Measurements from ENCODE around the gene LAS1L.

- TF ChIP-seq YY1 (IDR thresholded peaks at IDR 0.05; ENCODE audit: insufficient read depth, insufficient read length) = no peak
- no peak for TF ChIP-seq ZNF274 (IDR thresholded peaks at IDR 0.05; ENCODE audit: low read depth, low read length)
- TF ChIP-seq SUZ12 (IDR thresholded peaks at IDR 0.05; ENCODE audit: extremely low read depth, insufficient read depth, insufficient read length) = no peak
Observed at GRCh38 chrX:65476564-65476963, 58.0 kb downstream of the LAS1L start.
